Activated T-helper 17 cell treated with anti-CD3 and anti-CD28 coated beads, Interleukin-2, amount 50 U/mL, for 72 hours (primary cell): Measurements from ENCODE around the gene PHACTR2. TPM values are rescaled to one million over a fixed set of nuclear protein-coding genes. Genes with fewer than 3 reads are reported as not detected.
A peak's percentile ranks its signal among the peaks of the same experiment; 100 is the strongest.
"Not testable (repeated sequence)": the region's sequence is repeated elsewhere in the genome, so short reads cannot be mapped to it uniquely, and the experiment has no call there.

ENCODE experiments used
- ATAC-seq: fragments of 150-1000 bp; cut with Tn5 transposase; replicated peaks from 2 replicates; pipeline ENCODE4 v1.10.0; 2021; ENCODE audit warnings: mild to moderate bottlenecking, moderate library complexity
- H3K27ac Mint-ChIP-seq: one replicate; pipeline ENCODE4 v1.8.0; 2022; ENCODE audit warnings: mixed read lengths
- H3K27me3 Mint-ChIP-seq: one replicate; pipeline ENCODE4 v1.8.0; 2022; ENCODE audit warnings: mixed read lengths
- H3K36me3 Mint-ChIP-seq: one replicate; pipeline ENCODE4 v1.8.0; 2022; ENCODE audit warnings: low read depth, mild to moderate bottlenecking, mixed read lengths
- H3K4me1 Mint-ChIP-seq: one replicate; pipeline ENCODE4 v1.8.0; 2022; ENCODE audit warnings: mixed read lengths
- H3K4me3 Mint-ChIP-seq: one replicate; pipeline ENCODE4 v1.8.0; 2022; ENCODE audit warnings: mild to moderate bottlenecking, mixed read lengths
- H3K9me3 Mint-ChIP-seq: one replicate; pipeline ENCODE4 v1.8.0; 2022; ENCODE audit warnings: mixed read lengths
- total RNA-seq, 2 donors: library from RNA; stranded (reverse); gene quantifications; one replicate each; pipeline ENCODE4 v1.2.3, GENCODE V29; 2022

PHACTR2 gene
- total RNA-seq, 2 donors from 2014 or later = 32.5 to 33.7 TPM

GRCh38 chr6:143798487-143798886 lies 120.7 kb downstream of the PHACTR2 start:
- Mint-ChIP-seq H3K36me3 (peaks cover 81% of the 10 kb centered on the region), H3K9me3 (peaks cover 13% of the 10 kb centered on the region), H3K27ac (peak overlapping the region; percentile 13)
- not testable (repeated sequence) for H3K4me1 Mint-ChIP-seq, H3K27me3 Mint-ChIP-seq, ATAC-seq, H3K4me3 Mint-ChIP-seq

- Mint-ChIP-seq H3K36me3 (peaks cover 82% of the 10 kb centered on the region), H3K4me3 (no peak overlapping the region), H3K27ac (peak overlapping the region; percentile 49), H3K9me3 (peaks cover 8% of the 10 kb centered on the region), H3K4me1 (peaks cover 32% of the 10 kb centered on the region), H3K27me3 (no peaks in the 10 kb centered on the region)
- ATAC-seq = no peak
These were observed 125.2 kb downstream of the PHACTR2 start for GRCh38 chr6:143802833-143803565.

GRCh38 chr6:143803769-143804568 lies 126.2 kb downstream of the PHACTR2 start:
- H3K9me3 Mint-ChIP-seq = peaks cover 5% of the 10 kb centered on the region
- peak overlapping the region; percentile 91 for H3K27ac Mint-ChIP-seq
- peaks cover 81% of the 10 kb centered on the region for H3K36me3 Mint-ChIP-seq
- no peak for ATAC-seq
- peak overlapping the region; percentile 68 for H3K4me3 Mint-ChIP-seq
- H3K4me1 Mint-ChIP-seq = peaks cover 32% of the 10 kb centered on the region
- H3K27me3 Mint-ChIP-seq = no peaks in the 10 kb centered on the region

- Mint-ChIP-seq H3K4me3 (peak overlapping the region; percentile 68), H3K36me3 (peaks cover 75% of the 10 kb centered on the region), H3K27me3 (no peaks in the 10 kb centered on the region), H3K9me3 (no peaks in the 10 kb centered on the region), H3K4me1 (peaks cover 32% of the 10 kb centered on the region), H3K27ac (peak overlapping the region; percentile 91)
- ATAC-seq = no peak
These were observed 127.1 kb downstream of the PHACTR2 start for GRCh38 chr6:143804835-143805239.

- Mint-ChIP-seq H3K9me3 (no peaks in the 10 kb centered on the region), H3K4me1 (peaks cover 32% of the 10 kb centered on the region), H3K27ac (peak overlapping the region; percentile 91), H3K27me3 (no peaks in the 10 kb centered on the region), H3K36me3 (peaks cover 68% of the 10 kb centered on the region), H3K4me3 (peak overlapping the region; percentile 68)
- peak; percentile 80 for ATAC-seq
These were observed 128.7 kb downstream of the PHACTR2 start for GRCh38 chr6:143806282-143807102.

GRCh38 chr6:143807103-143807772 lies 129.5 kb downstream of the PHACTR2 start:
- ATAC-seq = peak; percentile 63
- Mint-ChIP-seq H3K36me3 (peaks cover 65% of the 10 kb centered on the region), H3K4me3 (peak overlapping the region; percentile 68)

GRCh38 chr6:143810745-143811144 lies 133.0 kb downstream of the PHACTR2 start:
- no peak overlapping the region for H3K27ac Mint-ChIP-seq
- no peak overlapping the region for H3K4me3 Mint-ChIP-seq
- H3K36me3 Mint-ChIP-seq = peaks cover 51% of the 10 kb centered on the region
- H3K9me3 Mint-ChIP-seq = no peaks in the 10 kb centered on the region
- H3K4me1 Mint-ChIP-seq = peaks cover 16% of the 10 kb centered on the region
- no peaks in the 10 kb centered on the region for H3K27me3 Mint-ChIP-seq
- ATAC-seq = no peak

More at GRCh38 chr6:143807103-143807772, 129.5 kb downstream of the PHACTR2 start:
- Mint-ChIP-seq H3K4me1 (peaks cover 36% of the 10 kb centered on the region), H3K27ac (peak overlapping the region; percentile 91), H3K9me3 (no peaks in the 10 kb centered on the region), H3K27me3 (no peaks in the 10 kb centered on the region)

- peaks cover 14% of the 10 kb centered on the region for H3K4me1 Mint-ChIP-seq
- H3K9me3 Mint-ChIP-seq = no peaks in the 10 kb centered on the region
- peaks cover 45% of the 10 kb centered on the region for H3K36me3 Mint-ChIP-seq
- peak; percentile 32 for ATAC-seq
- no peaks in the 10 kb centered on the region for H3K27me3 Mint-ChIP-seq
- no peak overlapping the region for H3K4me3 Mint-ChIP-seq
- H3K27ac Mint-ChIP-seq = peak overlapping the region; percentile 46
These were observed 133.9 kb downstream of the PHACTR2 start for GRCh38 chr6:143811501-143812157.

GRCh38 chr6:143817621-143818020 lies 139.9 kb downstream of the PHACTR2 start:
- Mint-ChIP-seq H3K27me3 (no peaks in the 10 kb centered on the region), H3K4me1 (no peaks in the 10 kb centered on the region), H3K9me3 (no peaks in the 10 kb centered on the region), H3K36me3 (peaks cover 6% of the 10 kb centered on the region), H3K27ac (no peak overlapping the region), H3K4me3 (no peak overlapping the region)
- no peak for ATAC-seq

- Mint-ChIP-seq H3K4me3 (no peak overlapping the region), H3K27ac (peak overlapping the region; percentile 3), H3K9me3 (no peaks in the 10 kb centered on the region), H3K4me1 (no peaks in the 10 kb centered on the region), H3K27me3 (no peaks in the 10 kb centered on the region), H3K36me3 (peaks cover 24% of the 10 kb centered on the region)
- ATAC-seq = no peak
These were observed 143.6 kb downstream of the PHACTR2 start for GRCh38 chr6:143821359-143821758.

GRCh38 chr6:143822584-143823024 lies 144.8 kb downstream of the PHACTR2 start:
- H3K4me1 Mint-ChIP-seq = no peaks in the 10 kb centered on the region
- no peak overlapping the region for H3K4me3 Mint-ChIP-seq
- H3K27ac Mint-ChIP-seq = no peak overlapping the region
- H3K9me3 Mint-ChIP-seq = no peaks in the 10 kb centered on the region
- peaks cover 31% of the 10 kb centered on the region for H3K36me3 Mint-ChIP-seq
- H3K27me3 Mint-ChIP-seq = no peaks in the 10 kb centered on the region
- no peak for ATAC-seq

GRCh38 chr6:143823548-143823947 lies 145.8 kb downstream of the PHACTR2 start:
- no peak for ATAC-seq
- Mint-ChIP-seq H3K27ac (peak overlapping the region; percentile 21), H3K4me1 (no peaks in the 10 kb centered on the region), H3K4me3 (no peak overlapping the region), H3K36me3 (peaks cover 32% of the 10 kb centered on the region), H3K27me3 (no peaks in the 10 kb centered on the region), H3K9me3 (no peaks in the 10 kb centered on the region)

GRCh38 chr6:143828572-143828971 lies 150.8 kb downstream of the PHACTR2 start:
- peaks cover 31% of the 10 kb centered on the region for H3K36me3 Mint-ChIP-seq
- no peak for ATAC-seq
- no peaks in the 10 kb centered on the region for H3K9me3 Mint-ChIP-seq
- H3K4me1 Mint-ChIP-seq = no peaks in the 10 kb centered on the region
- no peaks in the 10 kb centered on the region for H3K27me3 Mint-ChIP-seq
- H3K4me3 Mint-ChIP-seq = no peak overlapping the region
- H3K27ac Mint-ChIP-seq = no peak overlapping the region
